Liver (tissue), 9 donors: ENCODE data around the gene DDX1. TPM values are rescaled to one million over a fixed set of nuclear protein-coding genes. Genes with fewer than 3 reads are reported as not detected.

Experiments
- DNase-seq: peaks from one replicate; pipeline ENCODE4 v3.0.0-alpha.2; 2017; ENCODE audit warnings: low spot score
- H3K27ac ChIP-seq, 2 donors: one replicate each; pipeline ENCODE4 v1.7.0; 2013; ENCODE audit warnings: inconsistent platforms in 2 of 2, low read length in 2 of 2, control low read depth in 1 of 2, low read depth in 1 of 2, mild to moderate bottlenecking in 1 of 2
- H3K27me3 ChIP-seq, 4 donors: one replicate each; pipeline versions ENCODE4 v1.6.1 to v1.7.0; 2013; ENCODE audit warnings: low read length in 3 of 4, inconsistent platforms in 1 of 4, mild to moderate bottlenecking in 1 of 4, moderate library complexity in 1 of 4; ENCODE audit not compliant: control insufficient read depth in 4 of 4, insufficient read depth in 4 of 4
- H3K36me3 ChIP-seq, 4 donors: one replicate each; pipeline versions ENCODE4 v1.6.1 to v1.7.0; 2013; ENCODE audit warnings: low read length in 3 of 4, mild to moderate bottlenecking in 3 of 4, low read depth in 1 of 4, moderate library complexity in 1 of 4; ENCODE audit not compliant: control insufficient read depth in 4 of 4, insufficient read depth in 3 of 4
- H3K4me1 ChIP-seq, 4 donors: one replicate each; pipeline versions ENCODE4 v1.6.1 to v1.7.0; 2013; ENCODE audit warnings: low read length in 3 of 4, mild to moderate bottlenecking in 3 of 4, moderate library complexity in 1 of 4; ENCODE audit not compliant: control insufficient read depth in 4 of 4, insufficient read depth in 4 of 4
- H3K4me3 ChIP-seq, 3 donors: one replicate each; pipeline versions ENCODE4 v1.6.1 to v1.7.0; 2013; ENCODE audit warnings: low read length in 3 of 3, control low read depth in 1 of 3, low read depth in 1 of 3, mild to moderate bottlenecking in 1 of 3
- H3K9ac ChIP-seq, 2 donors: one replicate each; pipeline ENCODE4 v1.7.0; 2013; ENCODE audit warnings: low read length in 2 of 2, mild to moderate bottlenecking in 2 of 2, moderate library complexity in 2 of 2, control low read depth in 1 of 2, low read depth in 1 of 2
- H3K9me3 ChIP-seq, 4 donors: one replicate each; pipeline versions ENCODE4 v1.6.1 to v1.7.0; 2013; ENCODE audit warnings: low read length in 3 of 4; ENCODE audit not compliant: control insufficient read depth in 4 of 4
- EGR1 ChIP-seq, 2 donors: IDR thresholded peaks; 2 replicates each; pipeline ENCODE4 v1.6.1; 2016 to 2018; ENCODE audit warnings: antibody characterized with exemption in 2 of 2, low read depth in 2 of 2
- FOXA1 ChIP-seq: IDR thresholded peaks from 2 replicates; pipeline ENCODE4 v1.6.1; 2016; ENCODE audit warnings: antibody characterized with exemption
- GABPA ChIP-seq, 2 donors: IDR thresholded peaks in 1 of 2; conservative IDR thresholded peaks in 1 of 2; 2 replicates each; pipeline ENCODE4 v1.6.1; 2016; ENCODE audit warnings: antibody characterized with exemption in 2 of 2, mild to moderate bottlenecking in 1 of 2, moderate library complexity in 1 of 2
- HNF4A ChIP-seq, 2 donors: conservative IDR thresholded peaks; 2 replicates each; pipeline ENCODE4 v1.6.1; 2016; ENCODE audit warnings: antibody characterized with exemption in 2 of 2, mild to moderate bottlenecking in 2 of 2
- HNF4G ChIP-seq: IDR thresholded peaks from 2 replicates; pipeline ENCODE4 v1.6.1; 2016; ENCODE audit warnings: antibody characterized with exemption
- JUND ChIP-seq, 2 donors: IDR thresholded peaks; 2 replicates each; pipeline ENCODE4 v1.6.1; 2016; ENCODE audit warnings: antibody characterized with exemption in 2 of 2
- NR2F2 ChIP-seq: IDR thresholded peaks from 2 replicates; pipeline ENCODE4 v1.6.1; 2016; ENCODE audit warnings: antibody characterized with exemption
- RAD21 ChIP-seq, 2 donors: IDR thresholded peaks; 2 replicates each; pipeline ENCODE4 v1.6.1; 2016; ENCODE audit warnings: antibody characterized with exemption in 2 of 2, mild to moderate bottlenecking in 2 of 2
- RXRA ChIP-seq, 2 donors: IDR thresholded peaks; 2 replicates each; pipeline ENCODE4 v1.6.1; 2017 to 2018; ENCODE audit warnings: antibody characterized with exemption in 2 of 2, mild to moderate bottlenecking in 1 of 2
- SP1 ChIP-seq: IDR thresholded peaks from 2 replicates; pipeline ENCODE4 v1.6.1; 2018; ENCODE audit warnings: antibody characterized with exemption, mild to moderate bottlenecking
- TAF1 ChIP-seq: conservative IDR thresholded peaks from 2 replicates; pipeline ENCODE4 v1.6.1; 2016; ENCODE audit warnings: antibody characterized with exemption, mild to moderate bottlenecking
- YY1 ChIP-seq: IDR thresholded peaks from 2 replicates; pipeline ENCODE4 v1.6.1; 2016; ENCODE audit warnings: antibody characterized with exemption, mild to moderate bottlenecking
- WGBS: extraction: QIAGEN DNeasy Blood & Tissue Kit; methylation state at CpG from one replicate; pipeline ENCODE4 v1.1.7; 2013; 5-methylcytosine and 5-hydroxymethylcytosine counted together
- polyA plus RNA-seq, 2 donors: library from polyadenylated mRNA; stranded (reverse) in 1 of 2; unstranded in 1 of 2; fragments of 200-250 nt in 1 of 2; fragments of >200 nt in 1 of 2; fragmentation: Nextera tagmentation in 1 of 2; extraction: Ambion mirVana in 1 of 2; gene quantifications; one replicate each; pipeline versions ENCODE4 v1.2.1 to v1.2.3, GENCODE V29; 2013 to 2015
- total RNA-seq, 2 donors: library from RNA; depleted of rRNA; stranded (reverse); fragments of >200 nt; gene quantifications; one replicate each; pipeline ENCODE4 v1.2.3, GENCODE V29; 2014
- TF ChIP-seq, protein P1 (sequence below): IDR thresholded peaks from 2 replicates; pipeline ENCODE4 v1.6.1; 2016; ENCODE audit warnings: antibody characterized with exemption
- TF ChIP-seq, protein P2 (sequence below): IDR thresholded peaks from 2 replicates; pipeline ENCODE4 v1.6.1; 2016; ENCODE audit warnings: antibody characterized with exemption, mild to moderate bottlenecking
- TF ChIP-seq, protein P3 (sequence below): fragments of 150-350 bp; IDR thresholded peaks from 2 replicates; pipeline ENCODE4 v1.5.1; 2017; ENCODE audit warnings: improper control_type of control experiment, low read depth, low read length; ENCODE audit not compliant: missing input control
- donor health status: healthy.
- donor health status: healthy.
- donor health status: healthy.
- donor health status: healthy.
- donor health status: healthy.

Gene DDX1
- total and polyA plus RNA-seq, 4 donors = 31.7 to 43.9 (median 38.8) TPM

DNA sequence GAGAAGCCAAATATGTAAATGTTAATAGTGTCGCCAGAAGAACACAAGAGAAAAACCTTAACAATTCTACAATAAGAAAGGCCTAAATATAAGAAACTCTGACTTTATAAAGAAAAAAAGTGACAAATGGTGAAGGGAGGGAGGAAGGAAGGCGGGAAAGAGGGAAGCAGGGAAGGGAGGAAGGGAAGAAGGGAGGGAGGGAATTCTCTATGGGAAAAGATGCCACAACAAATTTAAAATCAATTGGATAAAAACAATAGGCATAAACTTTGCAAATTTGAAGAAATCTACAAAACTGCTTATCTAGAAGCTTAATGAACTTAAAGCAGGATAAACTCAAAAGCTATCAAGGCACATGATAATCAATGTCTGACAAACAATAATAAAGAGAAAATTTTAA lies 47.4 kb upstream of the DDX1 start:
- Histone ChIP-seq H3K9me3 (no peaks in the 10 kb centered on the region), H3K9ac (no peak overlapping the region), H3K36me3 (peaks cover 0 to 5% (median 3%) of the 10 kb centered on the region in 4 donors), H3K27ac (no peak overlapping the region), H3K4me3 (no peak overlapping the region), H3K4me1 (no peaks in the 10 kb centered on the region), H3K27me3 (no peaks in the 10 kb centered on the region)
- TF ChIP-seq EGR1 (IDR thresholded peaks at IDR 0.05; ENCODE audit: low read depth in 2 of 2) (no peak), FOXA1 (no peak), RXRA (IDR thresholded peaks at IDR 0.05) (no peak), HNF4A (conservative IDR thresholded peaks at IDR 0.05) (no peak), YY1 (no peak), RAD21 (IDR thresholded peaks at IDR 0.05) (no peak), TAF1 (no peak), GABPA (IDR thresholded peaks at IDR 0.05 in 1 of 2, conservative IDR thresholded peaks at IDR 0.05 in 1 of 2) (no peak), HNF4G (no peak), JUND (IDR thresholded peaks at IDR 0.05) (no peak), NR2F2 (no peak), SP1 (no peak)
- TF ChIP-seq, protein P1, sequence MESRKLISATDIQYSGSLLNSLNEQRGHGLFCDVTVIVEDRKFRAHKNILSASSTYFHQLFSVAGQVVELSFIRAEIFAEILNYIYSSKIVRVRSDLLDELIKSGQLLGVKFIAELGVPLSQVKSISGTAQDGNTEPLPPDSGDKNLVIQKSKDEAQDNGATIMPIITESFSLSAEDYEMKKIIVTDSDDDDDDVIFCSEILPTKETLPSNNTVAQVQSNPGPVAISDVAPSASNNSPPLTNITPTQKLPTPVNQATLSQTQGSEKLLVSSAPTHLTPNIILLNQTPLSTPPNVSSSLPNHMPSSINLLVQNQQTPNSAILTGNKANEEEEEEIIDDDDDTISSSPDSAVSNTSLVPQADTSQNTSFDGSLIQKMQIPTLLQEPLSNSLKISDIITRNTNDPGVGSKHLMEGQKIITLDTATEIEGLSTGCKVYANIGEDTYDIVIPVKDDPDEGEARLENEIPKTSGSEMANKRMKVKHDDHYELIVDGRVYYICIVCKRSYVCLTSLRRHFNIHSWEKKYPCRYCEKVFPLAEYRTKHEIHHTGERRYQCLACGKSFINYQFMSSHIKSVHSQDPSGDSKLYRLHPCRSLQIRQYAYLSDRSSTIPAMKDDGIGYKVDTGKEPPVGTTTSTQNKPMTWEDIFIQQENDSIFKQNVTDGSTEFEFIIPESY = no peak
- TF ChIP-seq, protein P2, sequence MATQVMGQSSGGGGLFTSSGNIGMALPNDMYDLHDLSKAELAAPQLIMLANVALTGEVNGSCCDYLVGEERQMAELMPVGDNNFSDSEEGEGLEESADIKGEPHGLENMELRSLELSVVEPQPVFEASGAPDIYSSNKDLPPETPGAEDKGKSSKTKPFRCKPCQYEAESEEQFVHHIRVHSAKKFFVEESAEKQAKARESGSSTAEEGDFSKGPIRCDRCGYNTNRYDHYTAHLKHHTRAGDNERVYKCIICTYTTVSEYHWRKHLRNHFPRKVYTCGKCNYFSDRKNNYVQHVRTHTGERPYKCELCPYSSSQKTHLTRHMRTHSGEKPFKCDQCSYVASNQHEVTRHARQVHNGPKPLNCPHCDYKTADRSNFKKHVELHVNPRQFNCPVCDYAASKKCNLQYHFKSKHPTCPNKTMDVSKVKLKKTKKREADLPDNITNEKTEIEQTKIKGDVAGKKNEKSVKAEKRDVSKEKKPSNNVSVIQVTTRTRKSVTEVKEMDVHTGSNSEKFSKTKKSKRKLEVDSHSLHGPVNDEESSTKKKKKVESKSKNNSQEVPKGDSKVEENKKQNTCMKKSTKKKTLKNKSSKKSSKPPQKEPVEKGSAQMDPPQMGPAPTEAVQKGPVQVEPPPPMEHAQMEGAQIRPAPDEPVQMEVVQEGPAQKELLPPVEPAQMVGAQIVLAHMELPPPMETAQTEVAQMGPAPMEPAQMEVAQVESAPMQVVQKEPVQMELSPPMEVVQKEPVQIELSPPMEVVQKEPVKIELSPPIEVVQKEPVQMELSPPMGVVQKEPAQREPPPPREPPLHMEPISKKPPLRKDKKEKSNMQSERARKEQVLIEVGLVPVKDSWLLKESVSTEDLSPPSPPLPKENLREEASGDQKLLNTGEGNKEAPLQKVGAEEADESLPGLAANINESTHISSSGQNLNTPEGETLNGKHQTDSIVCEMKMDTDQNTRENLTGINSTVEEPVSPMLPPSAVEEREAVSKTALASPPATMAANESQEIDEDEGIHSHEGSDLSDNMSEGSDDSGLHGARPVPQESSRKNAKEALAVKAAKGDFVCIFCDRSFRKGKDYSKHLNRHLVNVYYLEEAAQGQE = no peak
- TF ChIP-seq, protein P3, sequence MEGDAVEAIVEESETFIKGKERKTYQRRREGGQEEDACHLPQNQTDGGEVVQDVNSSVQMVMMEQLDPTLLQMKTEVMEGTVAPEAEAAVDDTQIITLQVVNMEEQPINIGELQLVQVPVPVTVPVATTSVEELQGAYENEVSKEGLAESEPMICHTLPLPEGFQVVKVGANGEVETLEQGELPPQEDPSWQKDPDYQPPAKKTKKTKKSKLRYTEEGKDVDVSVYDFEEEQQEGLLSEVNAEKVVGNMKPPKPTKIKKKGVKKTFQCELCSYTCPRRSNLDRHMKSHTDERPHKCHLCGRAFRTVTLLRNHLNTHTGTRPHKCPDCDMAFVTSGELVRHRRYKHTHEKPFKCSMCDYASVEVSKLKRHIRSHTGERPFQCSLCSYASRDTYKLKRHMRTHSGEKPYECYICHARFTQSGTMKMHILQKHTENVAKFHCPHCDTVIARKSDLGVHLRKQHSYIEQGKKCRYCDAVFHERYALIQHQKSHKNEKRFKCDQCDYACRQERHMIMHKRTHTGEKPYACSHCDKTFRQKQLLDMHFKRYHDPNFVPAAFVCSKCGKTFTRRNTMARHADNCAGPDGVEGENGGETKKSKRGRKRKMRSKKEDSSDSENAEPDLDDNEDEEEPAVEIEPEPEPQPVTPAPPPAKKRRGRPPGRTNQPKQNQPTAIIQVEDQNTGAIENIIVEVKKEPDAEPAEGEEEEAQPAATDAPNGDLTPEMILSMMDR = no peak
- WGBS = 93% methylated on average over 2 of the region's 2 CpGs
- no peak for DNase-seq

DNA sequence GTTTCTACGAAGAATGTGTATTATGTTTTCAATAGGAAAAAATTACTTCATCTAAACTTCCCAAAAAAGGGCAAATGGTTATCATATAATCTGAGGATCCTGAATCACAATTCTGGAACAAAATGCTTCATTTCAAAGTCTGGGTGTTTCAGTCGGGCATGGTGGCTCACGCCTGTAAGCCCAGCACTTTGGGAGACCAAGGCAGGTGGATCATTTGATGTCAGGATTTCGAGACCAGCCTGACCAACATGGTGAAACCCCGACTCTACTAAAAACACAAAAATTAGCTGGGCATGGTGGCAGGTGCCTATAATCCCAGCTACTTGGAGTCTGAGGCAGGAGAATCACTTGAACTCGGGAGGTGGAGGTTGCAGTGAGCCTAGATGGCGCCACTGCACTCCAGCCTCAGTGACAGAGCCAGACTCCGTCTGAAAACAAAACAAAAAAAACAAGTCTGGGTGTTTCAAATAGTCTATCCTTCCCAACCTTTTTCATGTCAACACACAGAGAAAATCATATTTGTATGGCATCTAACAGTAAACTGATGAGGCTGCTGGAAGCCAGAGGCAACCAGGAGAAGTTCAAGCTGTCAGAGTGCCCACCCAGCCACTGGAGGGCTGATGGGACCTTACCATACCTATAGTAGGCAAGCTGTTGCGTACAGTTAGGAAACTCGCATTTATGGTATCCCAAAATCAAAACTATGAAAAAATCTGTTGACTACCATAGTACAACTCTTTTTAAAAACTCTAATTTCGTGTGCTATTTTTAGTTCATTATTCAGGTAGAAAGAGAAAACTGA lies 45.2 kb upstream of the DDX1 start:
- 94% methylated on average over 11 of the region's 11 CpGs for WGBS
- TF ChIP-seq, protein P2 = no peak
- TF ChIP-seq HNF4A (conservative IDR thresholded peaks at IDR 0.05) = no peak
- TF ChIP-seq RXRA (IDR thresholded peaks at IDR 0.05) = no peak
- Histone ChIP-seq H3K4me1 (no peaks in the 10 kb centered on the region), H3K9ac (no peak overlapping the region), H3K9me3 (no peaks in the 10 kb centered on the region), H3K36me3 (peaks cover 0 to 7% (median 5%) of the 10 kb centered on the region in 4 donors), H3K4me3 (no peak overlapping the region), H3K27ac (no peak overlapping the region), H3K27me3 (no peaks in the 10 kb centered on the region)
- DNase-seq = no peak
